Ovary (tissue), 9 donors: ENCODE results near the gene ABHD17C. TPM values are rescaled to one million over a fixed set of nuclear protein-coding genes. Genes with fewer than 3 reads are reported as not detected.

Experiments used
- DNase-seq, 5 donors: peaks; one replicate each; pipeline ENCODE4 v3.0.0-alpha.2; 2019 to 2020
- H3K27ac ChIP-seq, 2 donors: fragments of 200-600 bp; one replicate each; pipeline versions ENCODE4 v1.5.1 to v1.8.0; 2019 to 2022
- H3K27me3 ChIP-seq: fragments of 200-600 bp; one replicate; pipeline ENCODE4 v1.8.0; 2022
- H3K36me3 ChIP-seq: fragments of 200-600 bp; sonication (generic); one replicate; pipeline ENCODE4 v1.5.1; 2019
- H3K4me1 ChIP-seq: one replicate; pipeline ENCODE4 v1.8.1; 2013; ENCODE audit warnings: mild to moderate bottlenecking, moderate library complexity; ENCODE audit not compliant: insufficient read depth
- H3K4me3 ChIP-seq: fragments of 200-600 bp; sonication (generic); one replicate; pipeline ENCODE4 v1.5.1; 2017
- H3K9me3 ChIP-seq, 2 donors: fragments of 200-600 bp in 1 of 2; sonication (generic) in 1 of 2; one replicate each; pipeline versions ENCODE4 v1.5.1 to v1.8.1; 2013 to 2019; ENCODE audit warnings: mild to moderate bottlenecking in 1 of 2, moderate library complexity in 1 of 2
- EP300 ChIP-seq: sonication (generic); formaldehyde crosslinking; IDR thresholded peaks from one replicate; pipeline ENCODE4 v1.6.1; 2017; ENCODE audit warnings: antibody characterized with exemption
- POLR2A ChIP-seq: fragments of 450-650 bp; IDR thresholded peaks from one replicate; pipeline ENCODE4 v1.6.1; 2017; ENCODE audit warnings: antibody characterized with exemption, mild to moderate bottlenecking, moderate library complexity
- WGBS, 3 donors: extraction: QIAGEN DNeasy Blood & Tissue Kit in 1 of 3; methylation state at CpG; one replicate each; pipeline versions ENCODE4 v1.1.5 to v1.1.7; 2013 to 2017; 5-methylcytosine and 5-hydroxymethylcytosine counted together
- intact Hi-C, 4 donors: fragments of 100-400 bp; cut with DNase I; formaldehyde crosslinking; loops; one replicate each; pipeline versions ENCODE4 v1.11.0 to v1.15.1; 2022 to 2023
- polyA plus RNA-seq, 2 donors: library from polyadenylated mRNA; stranded (reverse); fragments of 200-250 nt in 1 of 2; fragments of 350-450 nt in 1 of 2; fragmentation: Illumina TruSeq in 1 of 2; extraction: RNeasy Lipid Tissue Mini Kit (QIAGEN cat#74804) in 1 of 2; gene quantifications; one replicate each; pipeline ENCODE4 v1.2.3, GENCODE V29; 2013 to 2014
- total RNA-seq, 7 donors: library from RNA; depleted of rRNA in 2 of 7; stranded (reverse); fragments of >200 nt in 2 of 7; fragmentation: NEBNext Ultra II Directional in 3 of 7; extraction: Animal tissue kit (Norgen Biotek cat#: 25700) in 3 of 7; gene quantifications; one replicate each; pipeline versions ENCODE4 v1.1.0 to v1.2.4, GENCODE V29; 2016 to 2023
- TF ChIP-seq, protein P1 (sequence below), 3 donors: fragments of 450-650 bp in 2 of 3; fragments of 200-600 bp in 1 of 3; IDR thresholded peaks; one replicate each; pipeline versions ENCODE4 v1.5.1 to v1.8.0; 2016 to 2022; ENCODE audit warnings: antibody characterized with exemption in 3 of 3, mild to moderate bottlenecking in 1 of 3
- donor health status: DM: no; HTN: no; CAD: no; lungs with moderate emphysema.
- donor health status: DM: no; HTN: no; CAD: no.
- donor health status: Bipolar disorder and iron deficiency.
- donor health status: DM: yes; HTN: yes; CAD: no.
- donor health status: DM: no; HTN: no; CAD: no.
- donor health status: DM: yes; HTN: yes; CAD: no.

The ABHD17C gene
- total and polyA plus RNA-seq, 9 donors, result 1.2 to 5.6 (median 3.6) TPM

DNA sequence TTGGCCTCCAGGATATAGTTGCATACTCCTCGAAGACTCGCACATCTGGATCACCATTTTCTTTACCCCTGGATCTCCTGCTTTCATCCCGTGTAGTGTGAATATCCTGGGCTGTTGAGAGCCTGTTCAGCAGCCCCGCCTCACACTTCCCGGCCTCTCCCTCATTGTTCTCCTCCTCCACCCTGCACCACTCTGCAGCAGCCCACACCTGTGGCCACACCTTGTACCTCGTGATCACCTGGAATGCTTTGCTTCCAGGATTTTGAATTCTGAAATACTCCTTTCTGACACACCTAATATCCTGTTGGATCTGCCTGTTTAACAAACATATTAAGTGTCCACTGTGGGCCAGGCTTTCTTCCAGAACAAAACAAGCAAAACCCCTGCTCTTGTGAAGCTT, 14.4 kb downstream of the ABHD17C start:
- intact Hi-C loops, result no loop called here
- 93 to 94% (median 94%) methylated on average over 6 of the region's 6 CpGs for WGBS, 3 donors
- Histone ChIP-seq H3K4me3 (no peak overlapping the region), H3K27ac (no peak overlapping the region), H3K27me3 (no peaks in the 10 kb centered on the region), H3K4me1 (no peaks in the 10 kb centered on the region), H3K36me3 (no peaks in the 10 kb centered on the region), H3K9me3 (no peaks in the 10 kb centered on the region)
- DNase-seq, result no peak
- TF ChIP-seq POLR2A (no peak), EP300 (no peak)
- TF ChIP-seq, protein P1, sequence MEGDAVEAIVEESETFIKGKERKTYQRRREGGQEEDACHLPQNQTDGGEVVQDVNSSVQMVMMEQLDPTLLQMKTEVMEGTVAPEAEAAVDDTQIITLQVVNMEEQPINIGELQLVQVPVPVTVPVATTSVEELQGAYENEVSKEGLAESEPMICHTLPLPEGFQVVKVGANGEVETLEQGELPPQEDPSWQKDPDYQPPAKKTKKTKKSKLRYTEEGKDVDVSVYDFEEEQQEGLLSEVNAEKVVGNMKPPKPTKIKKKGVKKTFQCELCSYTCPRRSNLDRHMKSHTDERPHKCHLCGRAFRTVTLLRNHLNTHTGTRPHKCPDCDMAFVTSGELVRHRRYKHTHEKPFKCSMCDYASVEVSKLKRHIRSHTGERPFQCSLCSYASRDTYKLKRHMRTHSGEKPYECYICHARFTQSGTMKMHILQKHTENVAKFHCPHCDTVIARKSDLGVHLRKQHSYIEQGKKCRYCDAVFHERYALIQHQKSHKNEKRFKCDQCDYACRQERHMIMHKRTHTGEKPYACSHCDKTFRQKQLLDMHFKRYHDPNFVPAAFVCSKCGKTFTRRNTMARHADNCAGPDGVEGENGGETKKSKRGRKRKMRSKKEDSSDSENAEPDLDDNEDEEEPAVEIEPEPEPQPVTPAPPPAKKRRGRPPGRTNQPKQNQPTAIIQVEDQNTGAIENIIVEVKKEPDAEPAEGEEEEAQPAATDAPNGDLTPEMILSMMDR (IDR thresholded peaks at IDR 0.05), result no peak

DNA sequence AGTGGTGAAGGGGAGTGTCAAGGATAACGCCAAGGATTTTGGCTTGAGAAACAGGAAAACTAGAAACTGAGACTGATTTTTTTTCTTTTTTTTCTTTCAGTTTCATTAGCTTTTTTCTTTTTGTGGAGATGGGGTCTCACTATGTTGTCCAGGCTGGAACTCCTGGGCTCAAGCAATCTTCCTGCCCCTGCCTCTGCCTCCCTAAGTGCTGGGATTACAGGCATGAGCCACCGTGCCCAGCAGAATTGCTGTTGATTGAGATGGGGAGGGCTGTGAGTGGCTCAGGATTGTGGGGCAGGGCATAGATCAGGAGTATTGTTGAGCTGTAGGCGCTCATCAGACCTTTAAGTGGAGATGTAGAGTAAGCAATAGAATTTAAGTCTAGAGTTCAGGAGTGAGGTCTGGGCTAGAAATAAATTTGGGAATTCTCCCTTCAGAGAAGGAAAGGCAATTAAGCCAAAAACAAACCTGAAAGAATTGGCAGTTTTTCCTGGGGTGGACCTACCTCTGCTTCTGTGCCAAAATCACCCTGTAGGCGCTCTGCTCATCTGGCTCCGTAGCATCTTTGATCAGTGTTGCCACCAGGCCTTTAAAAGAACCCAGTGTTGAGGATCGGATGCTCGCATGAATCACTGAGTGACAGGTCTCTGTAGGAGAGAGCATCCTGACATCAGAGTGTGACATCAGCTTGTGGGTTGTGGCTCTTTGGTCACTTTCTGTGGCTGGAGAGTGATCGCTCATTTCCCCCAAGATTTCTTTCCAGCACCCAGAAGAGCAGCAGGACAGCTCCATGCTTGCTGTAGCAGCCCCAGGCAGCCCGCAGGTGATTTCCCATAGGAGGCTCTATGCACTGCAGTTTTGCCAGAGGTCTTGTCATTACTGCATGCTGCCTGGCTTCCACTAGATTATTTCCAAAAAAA, 15.8 kb downstream of the ABHD17C start:
- no peak overlapping the region for H3K4me3 ChIP-seq
- H3K36me3 ChIP-seq, result no peaks in the 10 kb centered on the region
- no peaks in the 10 kb centered on the region for H3K4me1 ChIP-seq
- H3K27ac ChIP-seq, result no peak overlapping the region
- 84 to 88% (median 86%) methylated on average over 9 of the region's 9 CpGs for WGBS, 3 donors
- no peak for DNase-seq
- TF ChIP-seq, protein P1 (IDR thresholded peaks at IDR 0.05), result no peak
- TF ChIP-seq EP300 (no peak), POLR2A (no peak)
- H3K9me3 ChIP-seq, result no peaks in the 10 kb centered on the region
- intact Hi-C loops, result no loop called here
- H3K27me3 ChIP-seq, result no peaks in the 10 kb centered on the region

DNA sequence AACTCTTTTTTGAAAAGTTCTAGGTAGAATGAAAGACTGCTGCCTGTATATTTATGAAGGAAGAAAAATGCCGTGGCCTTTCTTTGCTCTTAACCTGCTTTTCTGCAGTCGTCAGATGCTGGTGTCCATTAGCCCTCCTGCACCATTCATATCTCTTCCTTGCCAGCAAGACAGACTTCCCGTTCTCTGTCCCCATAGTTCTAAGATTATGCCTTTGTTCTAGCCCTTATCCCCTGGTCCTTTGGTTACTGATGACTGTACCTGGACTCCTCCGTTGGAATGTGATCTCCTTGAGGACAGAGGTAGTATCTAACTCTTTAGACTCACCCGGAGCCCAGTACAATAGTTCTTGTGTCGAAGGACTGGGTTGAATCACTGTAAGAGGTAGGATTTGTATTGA, 16.8 kb downstream of the ABHD17C start:
- TF ChIP-seq EP300 (no peak), POLR2A (no peak)
- TF ChIP-seq, protein P1 (IDR thresholded peaks at IDR 0.05), result no peak
- H3K4me1 ChIP-seq, result no peaks in the 10 kb centered on the region
- H3K9me3 ChIP-seq, result no peaks in the 10 kb centered on the region
- H3K27ac ChIP-seq, result no peak overlapping the region
- intact Hi-C loops, result no loop called here
- H3K27me3 ChIP-seq, result no peaks in the 10 kb centered on the region
- no peak for DNase-seq
- no peaks in the 10 kb centered on the region for H3K36me3 ChIP-seq
- whole genome bisulfite sequencing, 3 donors, result 92 to 97% (median 95%) methylated on average over 6 of the region's 6 CpGs
- no peak overlapping the region for H3K4me3 ChIP-seq

DNA sequence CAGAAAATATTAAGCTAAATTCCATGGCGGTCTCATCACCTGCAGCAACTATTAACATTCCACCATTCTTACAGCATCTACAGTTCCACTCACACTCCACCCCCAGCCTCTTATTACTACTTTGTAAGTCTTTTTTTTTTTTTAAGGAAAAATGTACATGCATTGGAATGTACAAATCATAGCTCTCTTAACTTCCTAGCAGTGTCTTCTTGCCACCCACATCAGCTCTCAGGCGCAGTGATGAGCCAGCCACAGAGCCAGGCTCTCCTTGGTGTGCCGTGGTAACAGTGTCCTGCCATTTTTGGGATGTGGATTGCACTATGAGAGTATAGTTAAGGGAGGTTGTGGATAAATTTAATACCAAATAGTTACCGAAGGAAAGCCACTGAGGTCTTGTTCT, 17.8 kb downstream of the ABHD17C start:
- intact Hi-C loops, result no loop called here
- 92 to 93% (median 93%) methylated on average over 4 of the region's 4 CpGs for WGBS, 3 donors
- H3K9me3 ChIP-seq, result no peaks in the 10 kb centered on the region
- H3K36me3 ChIP-seq, result no peaks in the 10 kb centered on the region
- TF ChIP-seq POLR2A (no peak), EP300 (no peak)
- TF ChIP-seq, protein P1 (IDR thresholded peaks at IDR 0.05), result no peak
- no peaks in the 10 kb centered on the region for H3K4me1 ChIP-seq
- no peaks in the 10 kb centered on the region for H3K27me3 ChIP-seq
- no peak overlapping the region for H3K4me3 ChIP-seq
- H3K27ac ChIP-seq, result no peak overlapping the region
- no peak for DNase-seq
